GM21367 (cell line): ENCODE data around the gene SBF2.
"Not testable (repeated sequence)": the region's sequence is repeated elsewhere in the genome, so short reads cannot be mapped to it uniquely, and the experiment has no call there.

Source experiments
- ATAC-seq: cut with Tn5 transposase; IDR thresholded peaks from one replicate; pipeline ENCODE4 v1.9.1; 2021; ENCODE audit not compliant: unreplicated experiment

The SBF2 gene

GRCh38 chr11:10122326-10123197 lies 171.5 kb downstream of the SBF2 start:
- no peak for ATAC-seq

DNA sequence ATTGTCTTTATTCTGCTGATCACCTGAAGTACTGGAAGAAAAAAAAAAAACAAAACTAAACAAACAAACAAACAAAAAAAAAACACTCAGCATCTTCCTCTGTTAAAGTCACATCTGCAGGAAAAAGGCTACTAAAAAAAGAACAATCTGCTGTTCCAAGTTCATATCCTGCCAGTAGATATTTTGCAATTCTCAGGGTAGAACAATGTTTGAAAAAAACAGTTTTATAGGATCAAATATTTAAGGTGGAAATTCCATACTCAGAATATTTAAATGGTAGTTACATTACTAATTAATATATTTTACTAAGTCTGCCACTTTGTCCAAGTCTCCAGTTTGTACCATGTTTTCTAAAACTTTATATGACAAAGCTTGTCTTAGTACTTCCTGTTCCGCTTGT lies 175.2 kb downstream of the SBF2 start:
- no peak for ATAC-seq

DNA sequence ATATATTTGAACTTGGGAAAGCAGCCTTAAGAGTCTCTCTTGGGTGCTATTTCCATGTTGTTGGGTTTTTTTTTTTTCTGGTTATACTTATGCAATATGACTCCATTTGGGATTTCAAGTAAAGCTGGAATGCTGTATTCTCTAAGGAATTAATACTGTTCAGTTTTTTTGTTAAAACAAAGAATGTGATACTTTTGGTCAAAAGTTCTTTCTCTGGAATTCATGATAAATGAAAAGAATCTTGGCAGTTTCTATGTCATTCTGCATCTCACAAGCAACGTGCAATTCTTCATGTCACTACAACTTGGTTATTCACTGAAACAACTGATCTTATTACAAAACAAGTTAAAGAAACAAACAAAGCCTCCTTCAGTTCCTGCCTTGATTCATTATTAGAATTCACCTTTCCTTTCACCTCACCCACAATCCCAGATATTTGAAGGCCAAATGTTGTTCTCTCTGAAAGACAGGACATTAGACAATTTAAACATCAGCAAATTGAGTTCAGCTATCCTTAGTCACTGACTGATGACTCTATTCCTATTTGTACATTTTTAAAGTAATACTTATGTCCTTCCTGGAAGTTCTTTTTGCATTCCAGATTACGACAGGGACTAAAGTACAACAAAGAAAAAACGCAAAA lies 176.2 kb downstream of the SBF2 start:
- no peak for ATAC-seq

GRCh38 chr11:10116588-10116987 lies 177.4 kb downstream of the SBF2 start:
- ATAC-seq, result no peak

- ATAC-seq, result no peak
Observed at GRCh38 chr11:10114593-10115404, 179.2 kb downstream of the SBF2 start.

DNA sequence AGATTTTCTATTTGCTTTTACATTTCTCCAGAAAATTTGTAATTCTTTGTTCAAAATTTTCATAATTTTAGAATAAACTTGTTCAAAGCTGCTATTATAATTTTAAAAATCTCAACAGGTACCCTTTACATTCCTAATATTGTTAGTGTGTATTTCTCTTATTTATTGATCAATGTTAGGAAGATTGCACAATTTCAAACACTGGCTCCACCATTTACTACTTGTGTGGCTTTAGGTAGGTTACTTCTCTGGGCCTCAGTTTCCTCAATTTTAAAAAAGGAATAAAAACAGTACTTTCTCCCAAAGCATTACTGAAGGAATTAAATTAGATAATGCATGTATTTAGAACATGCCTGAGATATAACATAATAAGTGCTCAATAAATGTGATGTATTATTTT lies 180.2 kb downstream of the SBF2 start:
- no peak for ATAC-seq

- ATAC-seq, result no peak
Observed at GRCh38 chr11:10109806-10110205, 184.2 kb downstream of the SBF2 start.

- ATAC-seq, result no peak
Observed at GRCh38 chr11:10108915-10109680, 184.9 kb downstream of the SBF2 start.

DNA sequence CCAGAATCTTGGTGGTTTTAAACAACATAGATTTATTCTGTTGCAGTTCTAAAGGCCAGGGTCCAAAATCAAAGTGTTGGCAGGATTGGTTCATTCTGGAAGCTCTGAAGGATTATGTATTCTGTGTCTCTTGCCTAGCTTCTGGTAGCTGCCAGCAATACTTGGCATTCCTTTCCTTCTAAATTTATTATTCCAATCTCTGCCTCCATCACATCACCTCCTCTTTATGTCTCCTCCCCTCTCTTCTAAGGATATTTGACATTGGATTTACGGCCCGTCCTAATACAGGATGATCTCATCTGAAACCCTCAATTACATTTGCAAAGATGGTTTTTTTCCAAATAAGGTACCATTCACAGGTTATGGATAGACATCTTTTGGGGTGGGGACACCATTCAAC lies 186.5 kb downstream of the SBF2 start:
- ATAC-seq, result no peak

DNA sequence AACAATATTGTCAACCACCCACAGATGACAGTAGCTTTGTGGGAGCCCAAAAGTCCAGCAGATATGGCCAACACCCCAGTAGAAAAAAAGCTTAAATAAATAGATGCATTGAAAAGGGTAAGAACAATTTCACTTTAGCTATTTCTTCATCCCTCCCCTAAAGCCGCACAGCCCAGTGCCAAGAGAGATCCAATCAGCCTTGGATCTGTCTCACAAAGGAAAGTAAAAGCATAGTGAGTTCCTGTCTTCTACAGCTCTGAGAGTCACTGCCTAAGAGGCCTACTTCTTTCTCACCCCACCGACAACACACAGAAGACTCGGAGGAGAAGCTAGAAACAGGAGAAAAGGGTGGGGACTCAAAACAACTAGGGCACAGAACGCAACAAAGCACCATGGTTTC lies 196.4 kb downstream of the SBF2 start:
- no peak for ATAC-seq

- no peak for ATAC-seq
Observed at GRCh38 chr11:10096987-10097386, 197.0 kb downstream of the SBF2 start.

- ATAC-seq, result no peak
Observed at GRCh38 chr11:10095412-10096208, 198.4 kb downstream of the SBF2 start.

DNA sequence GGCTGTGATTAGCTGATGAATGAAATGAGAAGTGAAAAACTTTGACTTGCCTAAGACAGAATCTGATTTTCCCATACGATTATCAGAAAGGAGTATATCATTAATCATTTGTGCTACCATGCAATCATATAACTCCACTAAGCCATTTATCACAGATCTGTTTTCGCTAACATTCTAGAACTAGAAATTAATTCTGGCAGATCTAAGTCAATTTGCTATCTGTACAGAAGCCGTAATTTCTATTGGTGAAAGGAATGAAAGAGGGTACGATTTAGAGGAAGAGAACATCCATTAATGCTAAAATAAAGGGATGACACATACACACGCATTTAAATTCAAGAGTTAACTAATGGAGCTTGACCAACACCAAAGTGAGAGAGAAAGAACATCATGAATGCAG lies 201.6 kb downstream of the SBF2 start:
- ATAC-seq, result no peak

DNA sequence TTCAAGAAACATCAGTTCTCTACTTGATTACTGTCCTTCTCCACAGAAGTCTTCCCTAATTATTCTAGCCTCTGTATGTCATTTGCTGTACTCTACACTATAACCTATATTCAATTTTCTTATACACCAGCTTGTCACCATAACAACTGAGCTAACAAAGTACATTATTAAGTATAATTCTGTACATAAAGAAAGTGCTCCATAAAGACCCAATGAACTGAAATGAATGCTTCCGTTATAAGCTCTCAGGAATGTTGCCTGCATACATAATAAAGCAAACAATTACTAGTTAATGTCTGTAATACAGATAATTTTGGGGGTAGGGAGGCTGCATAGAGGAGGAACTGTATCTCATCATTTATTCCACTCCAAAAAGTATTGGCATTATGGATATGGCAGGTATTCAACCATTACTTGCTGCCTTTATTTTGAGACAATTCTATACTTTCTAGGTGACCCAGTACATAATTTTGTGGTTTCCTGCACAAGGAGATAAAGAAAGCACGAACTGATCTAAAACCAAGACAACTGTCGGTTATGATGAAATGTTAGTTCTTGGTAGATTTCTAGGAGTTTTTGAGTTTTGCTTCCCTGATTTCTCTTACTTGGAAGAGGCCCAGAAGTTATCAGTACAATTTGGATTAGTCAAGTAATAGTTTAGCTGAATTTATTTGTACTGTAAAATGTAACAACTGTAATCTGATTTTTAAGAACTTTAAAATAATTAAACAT lies 202.5 kb downstream of the SBF2 start:
- no peak for ATAC-seq

DNA sequence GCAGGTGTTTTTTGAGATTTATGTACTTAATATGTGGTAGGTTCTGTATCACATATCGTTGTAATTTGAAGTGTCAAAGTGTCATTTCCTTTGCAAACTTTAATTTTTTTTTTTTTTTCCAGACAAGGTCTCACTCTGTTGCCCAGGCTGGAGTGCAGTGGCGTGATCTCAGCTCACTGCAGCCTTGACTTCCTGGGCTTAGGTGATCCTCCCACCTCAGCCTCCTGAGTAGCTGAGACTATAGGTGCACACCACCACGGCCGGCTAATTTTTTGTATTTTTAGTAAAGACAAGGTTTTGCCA lies 206.1 kb downstream of the SBF2 start:
- not testable (repeated sequence) for ATAC-seq

GRCh38 chr11:10087186-10087922 lies 206.7 kb downstream of the SBF2 start:
- no peak for ATAC-seq

- no peak for ATAC-seq
Observed at GRCh38 chr11:10080138-10080537, 213.9 kb downstream of the SBF2 start.

DNA sequence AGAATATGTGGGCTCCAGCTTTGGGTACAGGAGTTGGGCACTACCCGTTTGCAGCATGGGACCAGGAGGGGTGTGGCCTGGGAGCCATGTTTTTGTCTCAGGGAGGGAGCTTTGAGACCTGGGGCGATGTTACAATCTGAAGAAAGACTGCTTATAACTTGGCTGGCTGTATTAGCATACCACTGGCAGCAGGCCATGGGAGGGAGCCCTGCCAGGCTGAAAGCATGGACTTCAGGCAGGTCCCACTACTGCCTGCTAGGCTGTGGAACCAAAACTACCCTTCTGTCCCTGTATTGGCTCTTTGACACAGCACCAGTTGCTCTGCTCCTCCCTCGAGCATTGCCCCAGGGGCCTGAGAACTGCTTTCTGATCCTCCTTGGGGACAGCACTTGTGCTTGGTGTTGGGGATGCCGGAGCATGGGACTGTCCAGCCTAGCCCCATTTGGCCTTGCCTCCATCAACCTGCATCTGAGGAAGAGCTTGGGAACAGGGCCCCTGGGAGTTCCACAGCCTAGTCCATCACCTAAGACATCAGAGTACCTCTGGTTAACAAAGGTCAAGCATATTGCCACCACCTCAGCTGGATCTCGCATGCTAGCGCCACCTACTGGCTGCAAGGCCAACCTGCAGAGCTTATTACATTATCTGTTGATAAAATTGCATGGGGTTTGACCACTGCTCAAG lies 217.4 kb downstream of the SBF2 start:
- ATAC-seq, result peak; percentile 91
